ENCODE data around the gene SLC38A8. TPM values are rescaled to one million over a fixed set of nuclear protein-coding genes. Genes with fewer than 3 reads are reported as not detected.
A peak's percentile ranks its signal among the peaks of the same experiment; 100 is the strongest.

SLC38A8 gene
- total RNA-seq, 1 donor: not detected

- H3K4me3 ChIP-seq (ENCODE audit: insufficient read depth, low read length): no peak overlapping the region
Measured at GRCh38 chr16:84047206-84047605, 4.6 kb upstream of the SLC38A8 start.

GRCh38 chr16:84045818-84046470 is 3.3 kb upstream of the SLC38A8 start:
- H3K4me1 ChIP-seq (ENCODE audit: insufficient read depth, low read length): no peaks in the 10 kb centered on the region
- H3K9me3 ChIP-seq (ENCODE audit: low read depth, low read length): no peaks in the 10 kb centered on the region
- no peak overlapping the region for H2AFZ ChIP-seq (ENCODE audit: low read length)
- H3K4me3 ChIP-seq (ENCODE audit: insufficient read depth, low read length): no peak overlapping the region
- peaks cover 25% of the 10 kb centered on the region for H3K27me3 ChIP-seq (ENCODE audit: insufficient read depth, low read length)
- no peaks in the 10 kb centered on the region for H4K20me1 ChIP-seq (ENCODE audit: insufficient read depth, low read length)
- H3K36me3 ChIP-seq (ENCODE audit: insufficient read depth, low read length): no peaks in the 10 kb centered on the region
- no peak overlapping the region for H3K4me2 ChIP-seq (ENCODE audit: insufficient read depth, low read length)
- H3K79me2 ChIP-seq (ENCODE audit: insufficient read depth, low read length): no peaks in the 10 kb centered on the region
- DNase-seq (ENCODE audit: insufficient read length, low spot score, missing footprints): peak; percentile 77
- H3K27ac ChIP-seq (ENCODE audit: low read depth, low read length): no peak overlapping the region
- no peak for TF ChIP-seq CTCF (IDR thresholded peaks at IDR 0.05; ENCODE audit: extremely low read depth, low read depth, low read length)

More at GRCh38 chr16:84047206-84047605, 4.6 kb upstream of the SLC38A8 start:
- TF ChIP-seq CTCF (IDR thresholded peaks at IDR 0.05; ENCODE audit: extremely low read depth, low read depth, low read length): no peak
- Histone ChIP-seq H3K36me3 (ENCODE audit: insufficient read depth, low read length) (no peaks in the 10 kb centered on the region), H2AFZ (ENCODE audit: low read length) (no peak overlapping the region), H3K79me2 (ENCODE audit: insufficient read depth, low read length) (no peaks in the 10 kb centered on the region), H3K4me1 (ENCODE audit: insufficient read depth, low read length) (no peaks in the 10 kb centered on the region), H4K20me1 (ENCODE audit: insufficient read depth, low read length) (no peaks in the 10 kb centered on the region), H3K9me3 (ENCODE audit: low read depth, low read length) (no peaks in the 10 kb centered on the region), H3K4me2 (ENCODE audit: insufficient read depth, low read length) (no peak overlapping the region), H3K27ac (ENCODE audit: low read depth, low read length) (no peak overlapping the region), H3K27me3 (ENCODE audit: insufficient read depth, low read length) (peaks cover 14% of the 10 kb centered on the region)
- DNase-seq (ENCODE audit: insufficient read length, low spot score, missing footprints): no peak

GRCh38 chr16:84045001-84045817 is 2.6 kb upstream of the SLC38A8 start:
- no peaks in the 10 kb centered on the region for H3K79me2 ChIP-seq (ENCODE audit: insufficient read depth, low read length)
- no peaks in the 10 kb centered on the region for H4K20me1 ChIP-seq (ENCODE audit: insufficient read depth, low read length)
- no peaks in the 10 kb centered on the region for H3K9me3 ChIP-seq (ENCODE audit: low read depth, low read length)
- no peak for TF ChIP-seq CTCF (IDR thresholded peaks at IDR 0.05; ENCODE audit: extremely low read depth, low read depth, low read length)
- H2AFZ ChIP-seq (ENCODE audit: low read length): no peak overlapping the region
- no peak overlapping the region for H3K27ac ChIP-seq (ENCODE audit: low read depth, low read length)
- H3K27me3 ChIP-seq (ENCODE audit: insufficient read depth, low read length): peaks cover 30% of the 10 kb centered on the region
- no peaks in the 10 kb centered on the region for H3K36me3 ChIP-seq (ENCODE audit: insufficient read depth, low read length)
- no peak overlapping the region for H3K4me2 ChIP-seq (ENCODE audit: insufficient read depth, low read length)
- peak; percentile 68 for DNase-seq (ENCODE audit: insufficient read length, low spot score, missing footprints)
- H3K4me1 ChIP-seq (ENCODE audit: insufficient read depth, low read length): no peaks in the 10 kb centered on the region
- H3K4me3 ChIP-seq (ENCODE audit: insufficient read depth, low read length): no peak overlapping the region

GRCh38 chr16:84044118-84044488 is 1.5 kb upstream of the SLC38A8 start:
- Histone ChIP-seq H4K20me1 (ENCODE audit: insufficient read depth, low read length) (no peaks in the 10 kb centered on the region), H3K27me3 (ENCODE audit: insufficient read depth, low read length) (peaks cover 37% of the 10 kb centered on the region), H3K4me1 (ENCODE audit: insufficient read depth, low read length) (no peaks in the 10 kb centered on the region), H3K4me2 (ENCODE audit: insufficient read depth, low read length) (no peak overlapping the region), H2AFZ (ENCODE audit: low read length) (no peak overlapping the region), H3K79me2 (ENCODE audit: insufficient read depth, low read length) (no peaks in the 10 kb centered on the region), H3K27ac (ENCODE audit: low read depth, low read length) (no peak overlapping the region), H3K36me3 (ENCODE audit: insufficient read depth, low read length) (no peaks in the 10 kb centered on the region), H3K4me3 (ENCODE audit: insufficient read depth, low read length) (no peak overlapping the region), H3K9me3 (ENCODE audit: low read depth, low read length) (no peaks in the 10 kb centered on the region)
- peak; percentile 42 for TF ChIP-seq CTCF (IDR thresholded peaks at IDR 0.05; ENCODE audit: extremely low read depth, low read depth, low read length)
- peak; percentile 80 for DNase-seq (ENCODE audit: insufficient read length, low spot score, missing footprints)

All from osteoblast (primary cell).